Renal cortical epithelial cell (primary cell): ENCODE measurements around the gene AFAP1. TPM values are rescaled to one million over a fixed set of nuclear protein-coding genes. Genes with fewer than 3 reads are reported as not detected.

ENCODE experiments used
- DNase-seq: peaks from one replicate; pipeline ENCODE4 v3.0.0-alpha.2; 2011; ENCODE audit warnings: low read depth
- total RNA-seq: library from RNA; depleted of rRNA; stranded (reverse); fragments of >200 nt; gene quantifications from 2 replicates; pipeline ENCODE4 v1.2.3, GENCODE V29; 2014

Gene AFAP1
- total RNA-seq, 1 donor from 2014 or later, result 27.2 TPM

DNA sequence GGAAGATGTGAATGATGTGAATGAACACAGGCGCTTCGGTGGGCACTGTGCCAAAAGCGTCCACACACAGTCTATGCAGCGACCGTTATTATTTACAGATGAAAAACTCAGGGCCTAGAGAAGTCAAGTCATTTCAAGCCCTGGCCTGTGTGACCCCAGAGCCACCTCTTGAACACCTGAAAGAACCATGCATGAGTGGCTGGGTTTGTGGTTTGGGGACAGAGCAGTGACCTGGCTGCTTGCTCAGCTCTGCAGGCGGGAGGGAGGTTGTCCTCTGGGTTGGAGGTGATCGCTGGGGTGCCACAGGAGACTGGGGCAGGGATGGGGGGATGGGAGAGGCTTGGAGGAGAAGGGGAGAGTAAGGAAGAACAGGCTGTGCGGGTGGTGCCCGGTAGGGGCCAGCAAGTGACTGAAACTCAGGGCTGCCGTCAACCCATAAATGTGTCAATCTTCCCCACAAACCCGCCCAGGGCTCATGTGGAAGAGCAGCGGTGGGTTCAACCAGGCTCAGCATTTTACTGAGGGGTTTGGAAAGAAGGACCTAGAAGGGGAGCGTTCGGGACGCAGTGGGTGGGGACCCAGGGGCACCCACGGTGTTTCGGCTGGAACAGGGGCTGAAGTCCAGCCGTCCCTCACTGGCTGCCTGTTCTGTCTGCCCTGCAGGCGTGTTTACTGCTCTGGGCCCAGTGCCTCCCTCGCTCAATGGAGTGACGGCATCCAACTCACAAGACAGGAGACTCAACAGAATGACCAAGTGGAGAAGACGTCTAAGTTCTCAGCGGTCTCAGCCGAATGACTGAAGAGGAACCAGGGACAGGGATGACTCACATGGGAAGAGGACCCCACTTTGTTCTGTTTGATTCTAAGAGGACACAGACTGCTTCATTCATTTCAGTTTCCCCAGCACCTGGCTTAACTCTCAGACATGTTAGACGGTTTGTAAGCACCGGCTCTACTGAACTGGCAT, 167.8 kb downstream of the AFAP1 start:
- DNase-seq, result no peak

DNA sequence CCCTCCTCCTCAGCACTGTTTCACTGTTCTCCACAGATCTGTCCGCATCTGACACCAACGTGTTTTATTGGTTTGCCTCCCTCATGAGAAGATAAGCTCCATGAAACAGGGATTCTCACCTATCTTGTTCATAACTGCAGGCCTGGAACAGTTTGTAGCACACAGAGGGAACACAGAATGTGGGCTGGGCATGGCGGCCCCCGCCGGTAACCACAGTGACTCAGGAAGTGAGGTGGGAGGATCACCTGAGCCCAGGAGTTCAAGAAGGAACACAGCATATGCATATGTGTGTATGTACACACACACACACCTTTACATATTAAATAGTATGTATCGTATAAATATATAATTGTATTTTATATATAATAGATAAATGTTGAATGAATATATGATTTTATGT, 168.6 kb downstream of the AFAP1 start:
- DNase-seq, result no peak

DNA sequence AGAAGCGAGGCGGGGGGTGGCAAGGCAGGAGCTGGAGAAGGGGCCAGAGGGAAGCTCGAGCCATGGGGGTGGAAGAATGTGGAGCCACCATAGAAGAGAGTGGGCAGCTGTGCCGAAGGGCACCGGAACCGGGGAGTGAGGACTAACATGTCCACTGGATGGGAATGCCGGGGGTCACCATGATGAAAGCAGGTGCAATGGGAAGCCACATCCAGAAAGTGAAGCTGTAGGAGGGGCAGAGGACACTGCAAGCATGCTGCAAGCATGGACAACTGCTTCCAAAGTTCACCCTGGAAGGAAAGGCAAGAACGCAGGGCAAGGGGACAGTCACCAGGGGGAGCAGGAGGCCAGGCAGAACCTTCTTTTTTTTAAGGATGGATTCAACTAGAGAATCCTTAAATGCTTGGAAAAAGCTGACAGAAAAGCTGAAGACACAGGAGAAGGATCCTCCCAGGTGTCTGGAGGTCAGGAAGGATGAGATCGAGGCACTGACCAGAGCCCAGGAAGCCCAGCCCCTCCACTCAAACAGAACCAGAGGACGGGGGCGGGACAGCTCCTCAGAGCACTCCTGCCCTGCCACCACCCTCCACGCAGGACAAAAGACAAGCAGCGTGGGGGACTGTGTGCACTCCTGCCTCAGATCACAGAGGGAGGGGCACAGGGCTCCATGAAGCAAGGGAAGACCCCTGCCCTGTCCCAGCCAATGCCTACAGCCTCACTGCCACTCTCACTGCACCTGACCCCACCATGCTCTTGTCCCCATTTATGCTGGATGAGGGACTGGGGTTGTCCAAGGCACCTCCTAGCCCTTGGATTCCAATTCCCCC, 169.2 kb downstream of the AFAP1 start:
- DNase-seq, result peak; percentile 9

DNA sequence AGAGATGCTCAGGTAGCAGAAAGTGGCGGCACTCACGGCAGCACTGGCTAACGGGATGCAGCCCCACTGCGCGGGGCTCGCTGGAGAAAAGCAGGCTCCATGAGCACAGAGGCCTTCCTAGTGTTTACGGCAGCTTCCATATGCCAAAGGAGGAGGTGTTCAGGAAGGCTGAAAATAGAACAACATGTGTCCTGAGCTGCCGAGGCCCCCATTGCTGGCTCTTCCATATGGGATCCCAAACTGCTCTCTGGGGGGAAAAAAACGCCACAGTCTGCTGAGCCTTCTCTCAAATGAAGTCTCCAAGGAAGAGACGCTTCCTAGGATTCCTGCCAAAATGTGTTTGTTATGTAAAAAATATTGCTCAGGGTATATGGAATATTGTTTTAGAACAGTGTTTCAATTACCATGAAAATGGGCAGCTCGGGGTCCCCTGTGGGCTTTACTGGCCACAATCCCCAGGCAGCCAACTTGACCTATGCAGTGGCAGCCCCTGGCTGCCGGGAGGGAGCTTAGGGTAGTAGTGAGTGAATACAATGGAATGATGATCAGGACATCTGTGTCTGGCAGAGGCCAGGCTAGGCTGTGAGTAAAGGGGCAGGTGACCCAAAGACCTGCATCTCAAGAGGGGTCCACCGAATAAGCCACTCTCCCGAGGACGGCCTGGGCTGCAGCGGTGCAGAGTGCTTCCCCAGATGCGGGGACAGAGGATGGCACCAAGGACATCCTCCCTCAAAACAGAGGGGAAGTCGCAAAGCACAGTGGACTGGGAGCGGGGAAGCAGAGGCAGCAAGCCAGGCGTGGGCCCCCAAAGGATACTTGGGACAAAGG, 170.1 kb downstream of the AFAP1 start:
- DNase-seq, result no peak

DNA sequence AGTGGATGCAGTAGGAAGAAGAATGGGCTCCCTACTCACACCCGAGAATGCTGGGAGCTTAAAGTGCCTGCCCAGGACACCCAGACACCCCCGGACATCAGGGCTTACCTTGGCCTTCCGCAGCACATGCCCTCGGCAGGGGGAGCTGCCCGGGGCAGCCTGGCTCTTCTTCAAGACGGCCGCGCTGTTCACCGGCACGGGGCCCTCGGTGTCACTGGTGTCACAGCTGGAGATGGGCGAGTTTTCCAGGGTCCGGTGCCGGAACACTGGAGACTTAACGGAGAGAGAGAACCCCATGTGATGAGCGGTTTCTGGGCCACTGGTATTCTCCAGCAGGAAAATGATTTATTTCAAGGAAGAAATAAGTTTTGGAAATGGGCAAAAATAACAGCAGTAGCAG, 170.9 kb downstream of the AFAP1 start:
- no peak for DNase-seq

DNA sequence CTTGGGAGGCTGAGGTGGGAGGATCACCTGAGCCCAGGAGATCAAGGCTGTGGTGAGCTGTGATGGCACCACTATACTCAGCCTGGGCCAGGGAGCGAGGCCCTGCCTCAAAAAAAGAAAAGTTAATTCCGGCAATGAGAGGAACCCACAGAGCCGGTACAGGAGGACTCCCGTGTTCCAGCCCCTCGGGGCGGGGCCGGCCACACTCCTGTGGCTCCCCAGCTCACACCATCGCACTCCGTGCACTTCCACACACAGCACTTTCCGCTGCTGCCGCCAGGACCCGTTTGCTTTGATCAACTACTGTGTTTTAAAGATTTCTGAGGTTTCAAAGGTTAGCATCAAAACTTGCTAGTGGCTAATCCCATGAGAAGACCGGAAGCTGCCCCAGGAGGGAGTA, 171.7 kb downstream of the AFAP1 start:
- no peak for DNase-seq

DNA sequence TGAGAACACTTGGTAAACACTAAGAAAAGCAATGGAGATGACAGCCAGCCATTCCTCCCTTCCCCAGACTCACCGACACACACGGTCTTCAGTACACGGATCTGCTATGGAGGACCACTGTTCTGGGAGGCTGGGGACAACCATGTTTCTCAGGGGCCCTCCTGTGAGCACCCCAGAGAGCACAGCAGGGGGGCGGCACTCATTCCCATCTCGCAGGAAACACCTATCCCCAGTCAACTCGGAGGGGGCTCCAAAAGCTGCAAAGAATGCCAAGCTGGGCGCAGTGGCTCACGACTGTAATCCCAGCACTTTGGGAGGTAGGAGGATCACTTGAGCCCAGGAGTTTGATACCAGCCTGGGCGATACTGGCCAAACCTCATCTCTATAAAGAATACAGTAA, 172.1 kb downstream of the AFAP1 start:
- no peak for DNase-seq

DNA sequence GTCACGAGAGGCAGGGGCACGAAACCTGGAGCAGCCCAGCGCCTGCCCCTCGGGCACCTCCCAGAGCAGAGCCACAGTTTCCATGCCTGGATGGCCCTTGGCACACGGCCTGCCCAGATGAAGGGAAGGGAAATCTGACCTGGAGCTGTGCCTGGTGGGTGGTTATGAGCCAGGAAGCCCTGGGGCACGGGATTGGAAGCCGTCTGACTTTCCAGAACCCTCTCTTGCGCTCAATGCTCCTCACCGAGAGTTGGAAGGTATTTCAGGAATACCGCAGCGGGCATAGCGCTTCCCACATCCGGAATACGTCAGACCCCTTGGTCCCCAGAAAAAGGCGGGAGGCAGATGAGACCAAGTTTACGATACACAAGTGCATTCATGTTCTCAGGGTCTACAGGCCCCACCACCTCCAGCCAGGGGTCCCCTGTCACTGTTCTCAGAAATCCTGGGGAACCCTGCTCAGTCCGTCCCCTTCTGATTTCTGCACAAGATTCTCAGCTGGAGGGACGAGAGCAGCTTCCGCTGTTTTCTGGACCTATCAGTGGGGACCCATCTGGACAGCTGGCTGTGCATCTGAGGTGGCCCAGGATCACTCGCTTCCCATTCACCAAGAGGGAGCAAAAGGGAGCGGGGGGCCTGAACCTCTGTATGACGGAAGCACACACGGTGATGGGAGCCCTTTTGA, 172.9 kb downstream of the AFAP1 start:
- DNase-seq, result no peak

DNA sequence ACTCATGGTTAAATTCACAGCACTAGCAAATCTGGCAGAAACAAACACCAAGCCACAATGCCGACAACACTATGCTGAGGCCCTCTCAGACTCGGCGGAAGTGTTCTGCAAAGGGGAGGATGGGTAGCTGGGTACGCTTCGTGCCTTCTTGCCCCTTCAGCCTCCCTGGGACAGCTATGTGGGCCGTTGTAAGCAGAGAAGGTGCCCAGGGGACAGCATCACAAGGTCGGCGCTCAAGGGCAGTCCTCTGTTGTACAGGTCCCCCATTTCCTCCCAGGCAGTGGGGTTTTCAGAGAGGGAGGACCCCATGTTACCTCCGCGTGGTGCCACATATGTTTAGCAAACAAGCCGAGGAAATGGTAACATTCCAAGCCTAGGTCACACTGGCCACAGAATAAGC, 173.6 kb downstream of the AFAP1 start:
- no peak for DNase-seq

DNA sequence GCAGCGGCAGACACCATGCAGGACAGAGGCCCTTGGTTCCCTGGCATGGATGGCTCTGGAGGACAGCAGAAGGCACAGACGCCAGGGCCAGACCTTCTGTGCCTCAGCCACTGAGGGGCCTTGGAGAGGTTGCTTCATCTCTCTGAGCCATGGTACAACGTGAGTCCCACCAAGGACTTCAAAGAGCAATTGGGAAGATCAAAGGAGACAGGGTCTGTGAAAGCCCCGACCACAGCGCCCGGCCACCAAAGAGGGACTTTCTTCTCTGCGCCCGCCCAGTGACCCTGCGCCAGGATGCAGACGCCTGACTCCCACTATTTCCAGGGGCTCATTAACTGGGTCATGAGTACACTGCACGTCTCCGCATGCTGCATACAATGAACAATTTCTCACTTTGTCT, 174.0 kb downstream of the AFAP1 start:
- DNase-seq, result no peak

DNA sequence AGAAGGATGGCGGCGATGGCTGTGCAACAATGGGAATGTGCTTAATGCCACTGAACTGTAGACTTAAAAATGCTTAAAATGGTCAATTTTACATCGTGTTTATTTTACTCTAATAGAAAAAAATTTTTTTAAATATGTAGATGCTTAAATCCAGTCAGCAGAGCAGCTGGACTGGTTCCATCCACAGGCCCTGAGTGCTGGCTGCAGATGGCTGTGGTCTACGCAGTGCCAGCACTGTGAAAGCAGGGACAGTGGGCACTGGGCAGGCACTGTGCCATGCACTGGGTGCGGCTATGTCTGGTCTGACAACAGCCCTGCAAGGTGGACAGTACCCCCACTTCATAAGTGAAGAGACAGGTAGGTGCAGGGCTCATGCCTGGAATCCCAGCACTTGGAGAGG, 175.2 kb downstream of the AFAP1 start:
- no peak for DNase-seq

DNA sequence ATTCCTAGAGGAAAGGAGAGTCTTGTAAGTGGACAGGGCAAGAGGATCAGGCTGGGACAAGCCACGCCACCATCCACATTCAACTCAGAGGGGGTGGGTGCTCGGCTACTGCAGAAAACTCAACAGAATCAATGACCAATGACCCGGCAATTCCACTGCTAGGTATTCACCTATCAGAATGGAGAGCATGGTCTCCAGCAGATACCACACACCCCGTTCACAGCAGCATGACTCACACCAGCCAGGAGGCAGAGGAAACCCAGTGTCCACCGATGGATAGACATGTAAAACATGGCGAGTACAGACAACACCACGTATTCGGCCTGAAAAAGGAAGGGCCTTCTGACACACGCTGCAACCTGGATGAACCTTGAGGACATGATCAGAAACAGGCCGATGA, 175.9 kb downstream of the AFAP1 start:
- peak; percentile 62 for DNase-seq

DNA sequence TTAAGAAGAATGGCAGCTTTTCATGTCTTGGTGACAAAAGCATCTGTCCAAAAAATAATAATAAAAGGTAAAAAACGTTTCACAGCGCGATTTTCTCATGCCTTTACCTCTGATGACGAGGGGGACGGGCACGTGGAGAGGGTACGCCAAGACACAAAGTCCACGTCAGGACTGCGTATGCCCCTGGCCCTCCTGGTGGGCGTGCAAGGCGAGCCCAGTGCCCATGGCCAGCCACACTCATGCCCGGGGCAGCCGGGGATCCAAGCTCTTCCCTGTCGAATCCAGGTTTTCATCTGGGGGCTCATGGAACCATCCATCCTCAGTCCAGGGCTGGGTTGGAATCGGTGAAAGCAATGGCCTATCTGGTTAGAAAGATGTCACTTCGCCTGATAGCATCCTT, 176.6 kb downstream of the AFAP1 start:
- DNase-seq, result no peak

DNA sequence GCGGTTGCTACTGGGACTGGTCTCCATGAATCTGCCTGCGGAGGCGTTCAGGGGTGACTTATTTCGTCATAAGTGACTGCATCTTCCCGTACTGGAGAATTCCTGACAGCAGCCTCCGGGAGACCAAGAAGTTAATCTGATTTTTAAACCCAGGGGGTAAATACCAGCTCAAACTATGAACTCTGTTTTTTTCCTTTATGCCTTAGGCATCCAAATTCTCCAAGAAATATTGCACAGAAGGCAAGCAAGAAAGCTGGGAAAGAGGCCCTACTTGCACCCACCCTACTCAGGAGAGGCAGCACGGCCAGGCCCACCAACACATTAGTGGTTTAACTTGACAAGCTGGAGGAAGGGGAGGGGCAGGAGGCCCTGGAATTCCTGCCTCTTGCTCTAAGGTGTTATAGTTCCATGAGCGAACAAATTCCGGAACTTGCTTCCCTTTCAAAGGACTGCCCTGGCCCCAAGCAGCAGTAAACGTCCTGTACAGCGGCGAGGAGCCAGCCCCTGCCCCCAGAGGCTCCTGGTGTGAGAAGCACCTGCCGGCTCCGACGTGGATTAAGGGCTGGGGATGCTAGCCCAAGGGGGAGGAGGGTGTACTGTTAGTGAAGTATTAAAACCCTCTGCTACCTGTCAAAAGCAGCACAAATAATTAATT, 177.2 kb downstream of the AFAP1 start:
- peak; percentile 9 for DNase-seq

DNA sequence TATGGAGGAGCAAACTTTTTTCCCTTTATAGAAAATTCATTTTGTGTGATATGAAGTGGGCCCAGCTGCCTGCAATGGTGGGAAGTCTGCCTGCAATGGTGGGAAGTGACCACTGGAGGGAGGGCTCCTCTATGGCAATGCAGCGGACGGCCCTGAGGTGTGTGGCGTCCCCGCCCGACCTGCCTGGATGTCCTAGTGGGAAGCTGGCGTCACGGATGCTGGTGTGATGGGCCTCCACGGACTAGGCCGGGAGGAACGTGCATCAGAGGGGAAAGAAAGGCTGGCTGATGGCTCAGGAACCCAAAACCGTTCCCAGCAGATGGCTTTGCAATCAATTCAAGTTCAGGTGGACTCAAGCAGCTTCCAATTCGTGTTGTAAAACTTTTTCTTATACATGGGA, 177.9 kb downstream of the AFAP1 start:
- peak; percentile 12 for DNase-seq

DNA sequence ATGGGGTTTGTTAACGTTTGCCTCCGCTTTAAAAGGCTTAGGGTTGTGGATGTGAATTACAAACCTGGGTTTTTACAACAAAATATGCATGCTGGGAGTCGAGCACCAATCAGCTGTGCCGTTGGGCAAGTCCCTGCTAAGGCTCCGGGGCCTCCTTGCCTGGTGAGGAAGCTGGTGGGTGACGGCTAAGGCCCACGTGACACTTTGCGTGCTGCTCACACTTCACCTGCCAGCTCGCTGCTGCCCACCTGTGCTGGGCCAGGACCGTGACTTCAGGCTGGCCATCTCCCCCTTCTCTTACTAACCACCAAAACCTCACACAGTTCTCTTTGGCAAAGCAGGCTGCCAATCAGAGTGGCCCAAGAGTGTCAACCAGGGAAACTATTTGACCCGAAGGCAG, 178.3 kb downstream of the AFAP1 start:
- no peak for DNase-seq

DNA sequence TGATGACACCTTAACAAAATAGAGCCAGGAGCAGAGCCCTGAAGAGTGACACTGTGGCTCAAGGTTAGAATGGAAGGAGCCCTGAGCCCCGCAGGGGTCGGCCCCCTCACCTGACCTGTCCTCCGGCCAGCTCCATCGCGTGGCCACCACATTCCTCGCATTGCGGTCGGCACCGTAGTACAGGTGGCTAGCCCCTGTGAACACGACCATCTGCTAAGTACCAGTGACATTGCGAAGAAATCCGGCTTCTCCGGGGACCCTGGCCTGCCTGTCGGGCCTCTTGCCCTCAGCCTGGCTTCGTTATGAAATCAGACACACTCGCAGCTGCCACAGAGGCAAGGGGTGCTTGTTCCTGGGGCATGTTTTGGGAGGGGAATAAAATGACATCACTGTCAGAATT, 179.0 kb downstream of the AFAP1 start:
- DNase-seq, result no peak

DNA sequence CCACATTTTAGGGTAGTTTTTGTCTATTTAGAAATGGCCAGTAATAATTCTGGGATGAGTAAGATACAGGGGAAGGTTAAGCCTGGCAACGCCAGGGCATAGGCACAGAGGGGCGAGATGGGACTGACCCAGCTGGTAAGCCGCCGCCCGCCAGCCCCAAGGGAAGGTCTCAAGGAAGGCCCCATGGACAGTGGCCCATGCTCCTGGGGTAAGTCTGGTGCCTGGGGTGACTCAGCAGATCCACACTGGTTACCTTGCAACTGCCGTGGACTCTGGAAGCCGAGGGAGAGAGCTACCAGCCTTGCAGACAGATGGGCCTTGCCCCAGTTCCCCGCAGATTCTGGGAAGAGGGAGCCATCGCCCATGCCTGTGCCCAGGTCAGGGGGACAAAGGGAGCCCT, 179.4 kb downstream of the AFAP1 start:
- DNase-seq, result no peak

DNA sequence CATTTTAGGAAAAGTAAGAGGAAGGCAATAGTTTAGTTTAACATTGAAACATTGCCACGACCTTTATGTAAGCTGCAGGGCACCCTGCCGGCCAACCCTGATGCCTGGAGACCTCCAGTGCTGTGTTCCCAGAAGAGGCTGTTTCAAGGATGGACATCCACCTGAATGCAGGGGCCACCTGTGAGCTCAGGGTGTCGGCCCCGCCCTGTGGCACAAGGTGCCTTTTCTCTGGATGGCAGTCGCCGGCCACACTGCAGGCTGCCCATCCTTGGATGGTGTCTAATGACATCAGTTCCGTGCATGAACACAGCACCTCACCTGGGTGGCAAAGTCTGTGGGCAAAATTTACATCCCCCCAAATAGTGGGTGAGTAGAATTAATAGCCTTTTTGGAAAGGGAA, 180.0 kb downstream of the AFAP1 start:
- DNase-seq, result no peak

DNA sequence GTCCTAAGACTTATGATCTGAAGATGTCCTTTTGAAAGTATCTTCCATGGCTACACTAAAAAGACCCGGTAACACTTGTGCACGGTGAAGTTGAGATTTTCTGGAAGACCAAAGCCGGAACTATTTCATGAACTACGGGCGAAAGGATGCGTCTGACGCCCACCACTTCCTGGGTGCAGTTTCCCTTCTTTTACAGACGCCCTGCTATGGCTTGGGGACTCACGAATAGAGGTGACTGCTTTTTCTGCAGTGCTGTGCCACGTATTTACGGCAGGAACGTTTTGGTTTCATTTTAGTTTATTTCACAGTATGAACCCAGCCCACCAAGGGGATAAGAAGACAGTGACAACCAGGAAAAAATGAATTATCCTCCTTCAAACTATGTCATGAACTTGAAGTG, 180.4 kb downstream of the AFAP1 start:
- DNase-seq, result no peak

DNA sequence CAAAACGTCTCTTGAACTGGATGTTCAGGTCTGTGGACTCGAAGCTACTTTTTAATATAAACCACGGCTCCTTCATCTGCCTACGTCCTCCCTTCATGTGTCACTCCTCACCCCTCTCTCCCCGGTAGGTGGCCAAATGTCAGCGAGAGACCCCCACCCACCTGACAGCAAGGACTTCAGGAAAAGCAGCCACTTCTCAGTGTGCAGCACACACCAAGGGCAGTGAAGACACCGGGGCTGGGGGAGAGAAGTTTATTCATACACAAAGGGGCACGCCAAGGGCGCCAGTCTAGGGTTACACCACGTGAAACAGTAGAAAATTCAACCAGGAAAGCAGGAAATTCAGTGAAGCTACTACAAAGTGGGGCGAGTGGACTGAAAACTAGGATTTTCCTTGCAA, 181.2 kb downstream of the AFAP1 start:
- no peak for DNase-seq
